HG02970 (cell line): ENCODE measurements around the gene MYLIP.

ENCODE experiments used
- ATAC-seq: cut with Tn5 transposase; IDR thresholded peaks from one replicate; pipeline ENCODE4 v1.9.1; 2021; ENCODE audit warnings: mild to moderate bottlenecking, moderate library complexity, moderate number of reproducible peaks; ENCODE audit not compliant: unreplicated experiment, low FRiP score

MYLIP gene

GRCh38 chr6:16128759-16129622, at the start of gene MYLIP:
TSS of gene MYLIP (plus strand) at chr6:16129086. CDS start at chr6:16129323, 237 bp downstream.
- ATAC-seq: peak; percentile 80

GRCh38 chr6:16079354-16079753, 49.5 kb upstream of the MYLIP start:
- ATAC-seq: no peak

- ATAC-seq: no peak
Measured at GRCh38 chr6:16080204-16080603, 48.7 kb upstream of the MYLIP start.

- ATAC-seq: no peak
Measured at GRCh38 chr6:16081326-16081725, 47.6 kb upstream of the MYLIP start.

GRCh38 chr6:16082361-16082760, 46.5 kb upstream of the MYLIP start:
- no peak for ATAC-seq

- no peak for ATAC-seq
Measured at GRCh38 chr6:16086965-16087364, 41.9 kb upstream of the MYLIP start.

GRCh38 chr6:16087386-16087785, 41.5 kb upstream of the MYLIP start:
- no peak for ATAC-seq

GRCh38 chr6:16088409-16088808, 40.5 kb upstream of the MYLIP start:
- ATAC-seq: no peak

GRCh38 chr6:16089232-16090062, 39.4 kb upstream of the MYLIP start:
- ATAC-seq: no peak

- ATAC-seq: no peak
Measured at GRCh38 chr6:16090452-16090851, 38.4 kb upstream of the MYLIP start.

- ATAC-seq: no peak
Measured at GRCh38 chr6:16090920-16091319, 38.0 kb upstream of the MYLIP start.

- ATAC-seq: no peak
Measured at GRCh38 chr6:16092140-16092539, 36.7 kb upstream of the MYLIP start.

GRCh38 chr6:16092990-16093389, 35.9 kb upstream of the MYLIP start:
- no peak for ATAC-seq

GRCh38 chr6:16095180-16095579, 33.7 kb upstream of the MYLIP start:
- ATAC-seq: no peak

- no peak for ATAC-seq
Measured at GRCh38 chr6:16097382-16098171, 31.3 kb upstream of the MYLIP start.

- no peak for ATAC-seq
Measured at GRCh38 chr6:16098211-16098610, 30.7 kb upstream of the MYLIP start.

GRCh38 chr6:16102208-16102607, 26.7 kb upstream of the MYLIP start:
- ATAC-seq: no peak

GRCh38 chr6:16103722-16104121, 25.2 kb upstream of the MYLIP start:
- ATAC-seq: no peak

GRCh38 chr6:16104624-16105433, 24.1 kb upstream of the MYLIP start:
- no peak for ATAC-seq

GRCh38 chr6:16105854-16106253, 23.0 kb upstream of the MYLIP start:
- no peak for ATAC-seq
